Inferior parietal cortex (tissue), 1 donor: ENCODE data around the gene PCDHB14.
A peak's percentile ranks its signal among the peaks of the same experiment; 100 is the strongest.
"Not testable (repeated sequence)": the region's sequence is repeated elsewhere in the genome, so short reads cannot be mapped to it uniquely, and the experiment has no call there.

Experiments used
- DNase-seq: peaks from one replicate; pipeline ENCODE4 v3.0.0-alpha.2; 2016; ENCODE audit errors: extremely low spot score

The PCDHB14 gene

GRCh38 chr5:141210281-141210680, 12.9 kb upstream of the PCDHB14 start:
- not testable (repeated sequence) for DNase-seq

DNA sequence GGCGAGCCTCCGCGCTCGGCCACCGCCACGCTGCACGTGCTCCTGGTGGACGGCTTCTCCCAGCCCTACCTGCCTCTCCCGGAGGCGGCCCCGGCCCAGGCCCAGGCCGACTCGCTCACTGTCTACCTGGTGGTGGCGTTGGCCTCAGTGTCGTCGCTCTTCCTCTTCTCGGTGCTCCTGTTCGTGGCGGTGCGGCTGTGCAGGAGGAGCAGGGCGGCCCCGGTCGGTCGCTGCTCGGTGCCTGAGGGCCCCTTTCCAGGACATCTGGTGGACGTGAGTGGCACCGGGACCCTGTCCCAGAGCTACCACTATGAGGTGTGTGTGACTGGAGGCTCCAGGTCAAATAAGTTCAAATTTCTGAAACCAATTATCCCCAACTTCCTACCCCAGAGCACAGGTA, 12.3 kb upstream of the PCDHB14 start:
- DNase-seq: not testable (repeated sequence)

GRCh38 chr5:141213656-141214339, 9.3 kb upstream of the PCDHB14 start, which contains the start of gene PCDHB13:
TSS of gene PCDHB13 (plus strand) at chr5:141213919. CDS start at chr5:141214124, 205 bp downstream.
- peak; percentile 12 for DNase-seq

DNA sequence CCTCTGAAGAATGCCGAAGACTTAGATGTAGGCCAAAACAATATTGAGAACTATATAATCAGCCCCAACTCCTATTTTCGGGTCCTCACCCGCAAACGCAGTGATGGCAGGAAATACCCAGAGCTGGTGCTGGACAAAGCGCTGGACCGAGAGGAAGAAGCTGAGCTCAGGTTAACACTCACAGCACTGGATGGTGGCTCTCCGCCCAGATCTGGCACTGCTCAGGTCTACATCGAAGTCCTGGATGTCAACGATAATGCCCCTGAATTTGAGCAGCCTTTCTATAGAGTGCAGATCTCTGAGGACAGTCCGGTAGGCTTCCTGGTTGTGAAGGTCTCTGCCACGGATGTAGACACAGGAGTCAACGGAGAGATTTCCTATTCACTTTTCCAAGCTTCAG, 8.6 kb upstream of the PCDHB14 start:
- DNase-seq: not testable (repeated sequence)

DNA sequence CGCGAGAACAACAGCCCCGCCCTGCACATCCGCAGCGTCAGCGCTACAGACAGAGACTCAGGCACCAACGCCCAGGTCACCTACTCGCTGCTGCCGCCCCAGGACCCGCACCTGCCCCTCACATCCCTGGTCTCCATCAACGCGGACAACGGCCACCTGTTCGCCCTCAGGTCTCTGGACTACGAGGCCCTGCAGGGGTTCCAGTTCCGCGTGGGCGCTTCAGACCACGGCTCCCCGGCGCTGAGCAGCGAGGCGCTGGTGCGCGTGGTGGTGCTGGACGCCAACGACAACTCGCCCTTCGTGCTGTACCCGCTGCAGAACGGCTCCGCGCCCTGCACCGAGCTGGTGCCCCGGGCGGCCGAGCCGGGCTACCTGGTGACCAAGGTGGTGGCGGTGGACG, 7.6 kb upstream of the PCDHB14 start:
- not testable (repeated sequence) for DNase-seq

- DNase-seq: not testable (repeated sequence)
Measured at GRCh38 chr5:141216035-141216434, 7.1 kb upstream of the PCDHB14 start.

- not testable (repeated sequence) for DNase-seq
Measured at GRCh38 chr5:141224844-141225243, 1.7 kb downstream of the PCDHB14 start.

- DNase-seq: not testable (repeated sequence)
Measured at GRCh38 chr5:141225421-141225820, 2.3 kb downstream of the PCDHB14 start.

DNA sequence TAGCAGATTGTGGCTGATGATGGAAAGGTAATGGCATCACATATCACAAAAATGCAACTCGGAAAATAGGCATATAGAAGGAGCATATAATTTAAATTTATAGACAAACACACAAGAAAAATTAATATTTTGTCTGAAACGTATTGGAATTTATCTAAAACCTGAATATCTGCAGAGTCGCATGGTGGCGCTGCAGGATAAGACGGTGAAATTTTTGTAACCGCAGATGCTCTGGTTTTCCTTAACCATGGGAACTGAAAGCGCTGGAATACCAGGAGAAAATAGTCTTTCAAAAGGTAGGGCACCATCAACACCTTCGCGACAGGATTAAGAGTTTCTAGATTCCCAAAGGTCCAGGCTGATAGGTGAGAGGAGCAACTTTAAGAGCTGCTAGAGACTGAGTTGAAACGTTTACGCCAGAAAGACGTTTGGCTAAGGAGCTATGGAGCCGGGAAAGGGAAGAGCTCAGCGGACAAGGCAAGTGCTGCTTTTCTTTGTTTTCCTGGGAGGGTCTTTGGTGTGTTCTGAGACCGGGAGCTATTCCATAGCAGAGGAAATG, 11.0 kb downstream of the PCDHB14 start:
- no peak for DNase-seq

DNA sequence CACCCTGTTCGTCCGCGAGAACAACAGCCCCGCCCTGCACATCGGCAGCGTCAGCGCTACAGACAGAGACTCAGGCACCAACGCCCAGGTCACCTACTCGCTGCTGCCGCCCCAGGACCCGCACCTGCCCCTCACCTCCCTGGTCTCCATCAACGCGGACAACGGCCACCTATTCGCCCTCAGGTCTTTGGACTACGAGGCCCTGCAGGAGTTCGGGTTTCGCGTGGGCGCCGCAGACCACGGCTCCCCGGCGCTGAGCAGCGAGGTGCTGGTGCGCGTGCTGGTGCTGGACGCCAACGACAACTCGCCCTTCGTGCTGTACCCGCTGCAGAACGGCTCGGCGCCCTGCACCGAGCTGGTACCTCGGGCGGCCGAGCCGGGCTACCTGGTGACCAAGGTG, 12.8 kb downstream of the PCDHB14 start:
- not testable (repeated sequence) for DNase-seq

DNA sequence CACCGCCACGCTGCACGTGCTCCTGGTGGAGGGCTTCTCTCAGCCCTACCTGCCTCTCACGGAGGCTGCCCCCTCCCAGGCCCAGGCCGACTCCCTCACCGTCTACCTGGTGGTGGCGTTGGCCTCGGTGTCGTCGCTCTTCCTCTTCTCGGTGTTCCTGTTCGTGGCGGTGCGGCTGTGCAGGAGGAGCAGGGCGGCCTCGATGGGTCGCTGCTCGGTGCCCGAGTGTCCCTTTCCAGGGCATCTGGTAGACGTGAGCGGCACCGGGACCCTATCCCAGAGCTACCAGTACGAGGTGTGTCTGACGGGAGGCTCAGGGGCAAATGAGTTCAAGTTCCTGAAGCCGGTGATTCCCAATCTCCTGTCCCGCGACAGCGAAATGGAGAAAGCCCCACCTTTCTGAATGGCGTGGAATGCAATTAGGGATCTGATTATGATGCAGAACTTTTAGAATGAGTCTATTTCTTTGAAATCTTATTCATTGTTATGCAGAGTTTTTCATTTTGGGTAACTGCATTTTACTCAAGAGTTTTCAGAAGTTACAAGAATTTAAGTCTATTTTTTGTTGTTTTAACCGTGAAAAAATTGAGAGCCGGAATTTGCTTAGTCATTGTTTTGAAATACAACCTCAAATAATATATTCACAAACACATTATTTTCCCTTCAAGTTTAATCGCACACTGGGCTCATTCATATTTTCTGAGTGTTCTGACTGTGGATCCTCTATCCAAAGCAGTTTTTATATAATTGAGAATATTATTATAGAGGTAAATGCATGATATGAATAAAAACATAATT, 13.6 kb downstream of the PCDHB14 start:
- no peak for DNase-seq

DNA sequence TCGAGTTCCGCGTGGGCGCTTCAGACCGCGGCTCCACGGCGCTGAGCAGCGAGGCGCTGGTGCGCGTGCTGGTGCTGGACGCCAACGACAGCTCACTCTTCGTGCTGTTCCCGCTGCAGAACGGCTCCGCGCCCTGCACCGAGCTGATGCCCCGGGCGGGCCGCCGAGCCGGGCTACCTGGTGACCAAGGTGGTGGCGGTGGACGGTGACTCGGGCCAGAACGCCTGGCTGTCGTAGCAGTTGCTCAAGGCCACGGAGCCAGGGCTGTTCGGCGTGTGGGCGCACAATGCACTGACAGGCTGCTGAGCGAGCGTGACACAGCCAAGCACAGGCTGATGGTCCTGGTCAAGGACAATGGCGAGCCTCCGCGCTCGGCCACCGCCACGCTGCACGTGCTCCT, 18.4 kb downstream of the PCDHB14 start:
- no peak for DNase-seq

DNA sequence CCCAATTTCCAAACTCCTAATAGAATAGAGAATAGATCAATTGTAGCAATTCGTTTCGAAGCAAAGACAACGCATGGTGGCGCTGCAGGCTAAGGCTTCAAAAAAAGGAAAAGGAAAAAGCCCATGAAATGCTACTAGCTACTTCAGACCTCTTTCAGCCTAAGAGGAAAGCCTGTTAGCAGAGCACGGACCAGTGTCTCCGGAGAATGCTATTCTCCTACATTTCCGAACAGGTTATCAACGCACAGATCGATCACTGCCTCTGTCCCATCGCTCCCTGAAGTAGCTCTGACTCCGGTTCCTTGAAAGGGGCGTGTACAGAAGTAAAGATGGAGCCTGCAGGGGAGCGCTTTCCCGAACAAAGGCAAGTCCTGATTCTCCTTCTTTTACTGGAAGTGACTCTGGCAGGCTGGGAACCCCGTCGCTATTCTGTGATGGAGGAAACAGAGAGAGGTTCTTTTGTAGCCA, 22.1 kb downstream of the PCDHB14 start, which contains the start of gene PCDHB15:
TSS of gene PCDHB15 (plus strand) at position 146 of the 468 bp plus-strand sequence. CDS start at position 330, 184 bp downstream.
- DNase-seq: peak; percentile 49

- DNase-seq: not testable (repeated sequence)
Measured at GRCh38 chr5:141246971-141247370, 23.8 kb downstream of the PCDHB14 start.

DNA sequence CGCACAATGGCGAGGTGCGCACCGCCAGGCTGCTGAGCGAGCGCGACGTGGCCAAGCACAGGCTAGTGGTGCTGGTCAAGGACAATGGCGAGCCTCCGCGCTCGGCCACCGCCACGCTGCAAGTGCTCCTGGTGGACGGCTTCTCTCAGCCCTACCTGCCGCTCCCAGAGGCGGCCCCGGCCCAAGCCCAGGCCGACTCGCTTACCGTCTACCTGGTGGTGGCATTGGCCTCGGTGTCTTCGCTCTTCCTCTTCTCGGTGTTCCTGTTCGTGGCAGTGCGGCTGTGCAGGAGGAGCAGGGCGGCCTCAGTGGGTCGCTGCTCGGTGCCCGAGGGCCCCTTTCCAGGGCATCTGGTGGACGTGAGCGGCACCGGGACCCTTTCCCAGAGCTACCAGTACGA, 24.3 kb downstream of the PCDHB14 start:
- DNase-seq: not testable (repeated sequence)

- no peak for DNase-seq
Measured at GRCh38 chr5:141250576-141250975, 27.4 kb downstream of the PCDHB14 start.

GRCh38 chr5:141258464-141258863, 35.3 kb downstream of the PCDHB14 start:
- no peak for DNase-seq

GRCh38 chr5:141258948-141259347, 35.8 kb downstream of the PCDHB14 start:
- DNase-seq: no peak

GRCh38 chr5:141260458-141261237, 37.5 kb downstream of the PCDHB14 start:
- no peak for DNase-seq

- DNase-seq: no peak
Measured at GRCh38 chr5:141261238-141261546, 38.0 kb downstream of the PCDHB14 start.

DNA sequence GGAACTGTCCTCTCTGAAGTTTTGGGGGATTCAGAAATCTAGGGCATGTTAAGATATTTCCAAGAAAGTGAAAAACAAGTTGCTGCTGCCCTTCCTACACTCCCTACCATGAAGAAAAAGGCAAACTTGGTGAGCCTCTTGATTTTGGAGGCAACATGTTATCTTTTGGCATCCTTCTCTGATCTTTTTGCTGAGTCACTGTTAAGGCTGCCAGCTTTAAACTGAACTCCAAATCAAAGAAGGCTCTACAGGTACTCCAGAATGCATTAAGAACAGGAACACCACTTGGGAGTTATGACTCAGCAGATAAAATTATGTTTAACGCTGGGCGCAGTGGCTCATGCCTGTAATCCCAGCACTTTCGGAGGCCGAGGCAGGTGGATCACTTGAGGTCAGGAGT, 46.1 kb downstream of the PCDHB14 start:
- no peak for DNase-seq

GRCh38 chr5:141272906-141273305, 49.8 kb downstream of the PCDHB14 start:
- DNase-seq: no peak
